Natural killer cell (primary cell): ENCODE data around the gene SLC16A1. TPM values are rescaled to one million over a fixed set of nuclear protein-coding genes. Genes with fewer than 3 reads are reported as not detected.

Experiments used
- ATAC-seq, 3 donors: fragments of 150-1000 bp in 2 of 3; fragments of 200-7000 bp in 1 of 3; cut with Tn5 transposase; 1 replicate in 1 of 3; 2 replicates in 2 of 3; pipeline ENCODE4 v1.10.0; 2021; ENCODE audit warnings: mild to moderate bottlenecking in 2 of 3, moderate library complexity in 2 of 3
- DNase-seq, 2 donors: peaks; one replicate each; pipeline versions ENCODE4 v3.0.0 to v3.0.0-alpha.2; 2013 to 2021; ENCODE audit warnings: mixed read lengths in 1 of 2
- H3K27ac ChIP-seq: one replicate; pipeline ENCODE4 v1.5.1; 2013; ENCODE audit warnings: mild to moderate bottlenecking, low read length
- H3K27me3 ChIP-seq: one replicate; pipeline ENCODE4 v1.6.1; 2013; ENCODE audit warnings: low read length; ENCODE audit not compliant: control insufficient read depth, insufficient read depth
- H3K36me3 ChIP-seq: one replicate; pipeline ENCODE4 v1.6.1; 2013; ENCODE audit warnings: low read length; ENCODE audit not compliant: control insufficient read depth, insufficient read depth
- H3K4me1 ChIP-seq: one replicate; pipeline ENCODE4 v1.6.1; 2013; ENCODE audit warnings: low read length; ENCODE audit not compliant: control insufficient read depth, insufficient read depth
- H3K4me3 ChIP-seq: one replicate; pipeline ENCODE4 v1.5.1; 2013; ENCODE audit warnings: low read length
- H3K9me3 ChIP-seq: one replicate; pipeline ENCODE4 v1.6.1; 2013; ENCODE audit warnings: low read length; ENCODE audit not compliant: control insufficient read depth, insufficient read depth
- H3K27ac Mint-ChIP-seq, 2 donors: one replicate each; pipeline ENCODE4 v1.8.0; 2022; ENCODE audit warnings: mild to moderate bottlenecking in 2 of 2, mixed read lengths in 2 of 2, moderate library complexity in 1 of 2
- H3K27me3 Mint-ChIP-seq, 2 donors: one replicate each; pipeline ENCODE4 v1.8.0; 2022; ENCODE audit warnings: low read depth in 2 of 2, mixed read lengths in 2 of 2
- H3K36me3 Mint-ChIP-seq: one replicate; pipeline ENCODE4 v1.8.0; 2022; ENCODE audit warnings: mixed read lengths
- H3K4me1 Mint-ChIP-seq, 2 donors: one replicate each; pipeline ENCODE4 v1.8.0; 2022; ENCODE audit warnings: mixed read lengths in 2 of 2
- H3K4me3 Mint-ChIP-seq: one replicate; pipeline ENCODE4 v1.8.0; 2022; ENCODE audit warnings: mild to moderate bottlenecking, moderate library complexity, mixed read lengths
- H3K9me3 Mint-ChIP-seq, 2 donors: one replicate each; pipeline ENCODE4 v1.8.0; 2022; ENCODE audit warnings: mixed read lengths in 2 of 2
- CTCF ChIP-seq: fragments of 200-600 bp; IDR thresholded peaks from one replicate; pipeline ENCODE4 v1.8.0; 2022; ENCODE audit warnings: antibody characterized with exemption
- WGBS: methylation state at CpG from one replicate; pipeline ENCODE4 v1.1.7; 2013; ENCODE audit warnings: missing lambda C conversion rate; ENCODE audit not compliant: insufficient coverage; 5-methylcytosine and 5-hydroxymethylcytosine counted together
- intact Hi-C: fragments of 100-400 bp; cut with micrococcal nuclease; formaldehyde crosslinking; loops from one replicate; pipeline ENCODE4 v1.14.2; 2022
- total RNA-seq, 4 donors: library from RNA; stranded (reverse); fragments of 120-200 nt in 1 of 4; gene quantifications; one replicate each; pipeline versions ENCODE4 v1.2.3 to v1.2.4, GENCODE V29; 2013 to 2022

SLC16A1 gene
- total RNA-seq, 3 donors from 2014 or later (not counting 1 experiment from before 2014, with no cell fraction given), result 8.7 to 18.5 (median 14.0) TPM

GRCh38 chr1:112881742-112882127 lies 74.3 kb downstream of the SLC16A1 start:
- no peaks in the 10 kb centered on the region for H3K9me3 Mint-ChIP-seq
- DNase-seq (no peak), ATAC-seq (no peak)
- peaks cover 0 to 10% of the 10 kb centered on the region in 2 donors for H3K4me1 Mint-ChIP-seq
- Histone ChIP-seq H3K4me1 (peaks cover 5% of the 10 kb centered on the region), H3K4me3 (no peak overlapping the region), H3K36me3 (no peaks in the 10 kb centered on the region), H3K27ac (no peak overlapping the region), H3K27me3 (no peaks in the 10 kb centered on the region), H3K9me3 (no peaks in the 10 kb centered on the region)
- 90% methylated on average over 8 of the region's 8 CpGs for WGBS
- intact Hi-C loops, result loop anchor here (2.0 to 5.0 kb wide), 4 partner anchors 76 to 796 kb away; partner anchors contain the start of genes LRIG2 and SLC16A1
- no peak for TF ChIP-seq CTCF
- no peak overlapping the region for H3K27ac Mint-ChIP-seq
- no peaks in the 10 kb centered on the region for H3K36me3 Mint-ChIP-seq
- H3K27me3 Mint-ChIP-seq, result peaks cover 0 to 9% of the 10 kb centered on the region in 2 donors
- H3K4me3 Mint-ChIP-seq, result no peak overlapping the region

GRCh38 chr1:112879834-112880233 lies 76.2 kb downstream of the SLC16A1 start:
- H3K27ac ChIP-seq, result no peak overlapping the region
- no peak overlapping the region for H3K27ac Mint-ChIP-seq
- H3K36me3 Mint-ChIP-seq, result no peaks in the 10 kb centered on the region
- peaks cover 5% of the 10 kb centered on the region for H3K4me1 ChIP-seq
- no peaks in the 10 kb centered on the region for H3K27me3 ChIP-seq
- H3K4me3 ChIP-seq, result no peak overlapping the region
- H3K9me3 ChIP-seq, result no peaks in the 10 kb centered on the region
- no peak for TF ChIP-seq CTCF
- DNase-seq (no peak), ATAC-seq (no peak)
- peaks cover 7 to 11% of the 10 kb centered on the region in 2 donors for H3K27me3 Mint-ChIP-seq
- H3K4me1 Mint-ChIP-seq, result peaks cover 0 to 10% of the 10 kb centered on the region in 2 donors
- WGBS, result 83% methylated on average over 3 of the region's 3 CpGs
- intact Hi-C loops, result loop anchor here (2.0 to 5.0 kb wide), 4 partner anchors 77 to 797 kb away; partner anchors contain the start of genes LRIG2 and SLC16A1
- H3K4me3 Mint-ChIP-seq, result no peak overlapping the region
- H3K36me3 ChIP-seq, result no peaks in the 10 kb centered on the region
- no peaks in the 10 kb centered on the region for H3K9me3 Mint-ChIP-seq

GRCh38 chr1:112878321-112878720 lies 77.7 kb downstream of the SLC16A1 start:
- Histone ChIP-seq H3K9me3 (no peaks in the 10 kb centered on the region), H3K27ac (no peak overlapping the region), H3K4me1 (peaks cover 5% of the 10 kb centered on the region), H3K36me3 (no peaks in the 10 kb centered on the region), H3K4me3 (no peak overlapping the region), H3K27me3 (no peaks in the 10 kb centered on the region)
- Mint-ChIP-seq H3K27ac (no peak overlapping the region), H3K4me1 (peaks cover 8 to 19% of the 10 kb centered on the region in 2 donors), H3K36me3 (no peaks in the 10 kb centered on the region), H3K27me3 (peaks cover 7 to 11% of the 10 kb centered on the region in 2 donors), H3K9me3 (no peaks in the 10 kb centered on the region), H3K4me3 (no peak overlapping the region)
- intact Hi-C loops, result no loop called here
- DNase-seq (no peak), ATAC-seq (no peak)
- no peak for TF ChIP-seq CTCF
- WGBS, result 85% methylated on average over 9 of the region's 9 CpGs

GRCh38 chr1:112877750-112878149 lies 78.2 kb downstream of the SLC16A1 start:
- Histone ChIP-seq H3K36me3 (no peaks in the 10 kb centered on the region), H3K27me3 (no peaks in the 10 kb centered on the region), H3K4me3 (no peak overlapping the region), H3K27ac (no peak overlapping the region), H3K9me3 (no peaks in the 10 kb centered on the region), H3K4me1 (peaks cover 3% of the 10 kb centered on the region)
- H3K4me1 Mint-ChIP-seq, result peaks cover 8 to 19% of the 10 kb centered on the region in 2 donors
- no peak for TF ChIP-seq CTCF
- ATAC-seq, result no peak
- WGBS, result 75% methylated on average over 2 of the region's 2 CpGs
- peaks cover 7 to 11% of the 10 kb centered on the region in 2 donors for H3K27me3 Mint-ChIP-seq
- H3K36me3 Mint-ChIP-seq, result no peaks in the 10 kb centered on the region
- H3K4me3 Mint-ChIP-seq, result no peak overlapping the region
- H3K9me3 Mint-ChIP-seq, result no peaks in the 10 kb centered on the region
- H3K27ac Mint-ChIP-seq, result no peak overlapping the region
- no peak for DNase-seq
- intact Hi-C loops, result no loop called here
